Hair follicle dermal papilla cell (primary cell): ENCODE data around the gene C12orf57. TPM values are rescaled to one million over a fixed set of nuclear protein-coding genes. Genes with fewer than 3 reads are reported as not detected.
A peak's percentile ranks its signal among the peaks of the same experiment; 100 is the strongest.

Experiments used
- small RNA-seq: library from RNA; depleted of rRNA; stranded (forward); fragments of <200 nt; gene quantifications from one replicate; pipeline ENCODE3, GENCODE V24; 2012
- total RNA-seq: library from RNA; depleted of rRNA; stranded (reverse); fragments of >200 nt; gene quantifications from 2 replicates; pipeline ENCODE4 v1.2.3, GENCODE V29; 2012

The C12orf57 gene, protein sequence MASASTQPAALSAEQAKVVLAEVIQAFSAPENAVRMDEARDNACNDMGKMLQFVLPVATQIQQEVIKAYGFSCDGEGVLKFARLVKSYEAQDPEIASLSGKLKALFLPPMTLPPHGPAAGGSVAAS
- total RNA-seq, result 65.3 and 67.2 TPM in 2 replicates

DNA sequence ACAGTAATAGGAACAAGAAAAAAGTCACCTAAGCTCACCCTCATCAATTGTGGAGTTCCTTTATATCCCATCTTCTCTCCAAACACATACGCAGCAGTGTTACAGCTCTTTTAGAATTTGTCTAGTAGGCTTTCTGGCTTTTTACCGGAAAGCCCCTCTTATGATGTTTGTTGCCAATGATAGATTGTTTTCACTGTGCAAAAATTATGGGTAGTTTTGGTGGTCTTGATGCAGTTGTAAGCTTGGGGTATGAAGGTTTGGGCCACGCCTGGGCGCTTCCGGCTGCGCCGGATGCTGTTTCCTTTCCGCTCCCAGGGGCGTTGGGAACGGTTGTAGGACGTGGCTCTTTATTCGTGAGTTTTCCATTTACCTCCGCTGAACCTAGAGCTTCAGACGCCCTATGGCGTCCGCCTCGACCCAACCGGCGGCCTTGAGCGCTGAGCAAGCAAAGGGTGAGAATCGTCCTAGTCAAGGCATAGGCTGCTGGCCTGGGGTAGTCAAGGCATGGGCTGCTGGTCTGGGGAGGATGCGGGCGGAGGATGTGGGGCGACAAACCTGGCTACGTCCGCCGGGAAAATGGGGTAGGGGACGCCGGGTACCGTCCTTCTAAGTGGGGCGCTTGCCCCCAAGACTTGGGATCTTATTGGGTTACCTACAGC is at the start of gene C12orf57, which contains the start of gene RNU7-1:
Gene C12orf57 (plus strand): TSS at position 301 of the 659 bp plus-strand sequence. CDS start 100 bp downstream, at position 401.
Gene RNU7-1 (plus strand): TSS at position 95 of the 659 bp plus-strand sequence.

DNA sequence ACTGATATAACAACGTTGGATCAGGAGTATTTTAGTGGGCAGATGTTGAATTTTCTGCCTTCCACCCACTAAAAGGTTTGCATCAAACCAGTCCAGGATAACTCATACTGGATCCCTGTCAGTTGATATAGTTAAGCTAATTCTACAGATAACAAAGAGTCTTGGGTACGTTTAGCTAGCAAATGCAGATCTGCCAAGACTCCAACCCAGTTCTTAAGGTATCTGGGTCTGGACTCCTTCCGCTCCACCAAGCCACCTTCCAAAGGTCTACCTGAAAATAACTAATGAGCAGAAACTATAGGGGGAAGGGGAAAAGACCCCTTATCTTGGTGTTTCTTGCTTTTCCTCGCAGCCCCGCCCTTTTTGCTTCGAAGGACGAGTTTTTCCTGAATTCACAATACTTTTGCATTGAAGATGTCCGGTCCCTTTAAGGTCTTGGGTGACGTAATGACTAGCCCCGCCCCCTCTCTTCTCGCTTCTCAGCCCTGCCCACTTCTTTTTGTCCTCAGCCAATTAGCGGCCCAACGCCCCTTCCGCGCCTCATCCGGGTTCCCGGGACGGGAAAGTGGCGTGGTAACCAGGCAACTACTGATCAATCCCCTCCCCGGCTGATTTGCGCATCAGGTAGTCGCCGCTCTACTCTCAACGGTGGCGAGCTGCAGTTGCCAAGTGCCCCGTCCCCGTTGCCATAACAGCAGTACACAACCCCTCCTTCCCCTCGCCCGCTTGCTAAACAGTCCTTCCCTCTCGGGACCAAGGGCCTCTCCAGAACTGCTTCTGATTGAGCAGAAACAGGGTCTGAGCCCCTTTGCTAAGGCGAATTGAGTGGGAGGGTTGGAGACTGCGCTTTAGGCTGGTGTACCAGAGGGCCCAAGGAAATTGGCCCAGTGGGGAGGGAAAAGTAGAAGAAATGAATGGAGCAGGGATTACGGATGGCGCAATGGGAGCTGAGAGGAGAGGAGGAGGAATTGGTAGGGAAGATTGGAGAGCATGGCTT is 39.2 kb upstream of the C12orf57 start, which contains the start of gene LRRC23:
Gene LRRC23 (plus strand): TSS at position 543 of the 997 bp plus-strand sequence. CDS start 812 bp downstream, outside the sequence.

DNA sequence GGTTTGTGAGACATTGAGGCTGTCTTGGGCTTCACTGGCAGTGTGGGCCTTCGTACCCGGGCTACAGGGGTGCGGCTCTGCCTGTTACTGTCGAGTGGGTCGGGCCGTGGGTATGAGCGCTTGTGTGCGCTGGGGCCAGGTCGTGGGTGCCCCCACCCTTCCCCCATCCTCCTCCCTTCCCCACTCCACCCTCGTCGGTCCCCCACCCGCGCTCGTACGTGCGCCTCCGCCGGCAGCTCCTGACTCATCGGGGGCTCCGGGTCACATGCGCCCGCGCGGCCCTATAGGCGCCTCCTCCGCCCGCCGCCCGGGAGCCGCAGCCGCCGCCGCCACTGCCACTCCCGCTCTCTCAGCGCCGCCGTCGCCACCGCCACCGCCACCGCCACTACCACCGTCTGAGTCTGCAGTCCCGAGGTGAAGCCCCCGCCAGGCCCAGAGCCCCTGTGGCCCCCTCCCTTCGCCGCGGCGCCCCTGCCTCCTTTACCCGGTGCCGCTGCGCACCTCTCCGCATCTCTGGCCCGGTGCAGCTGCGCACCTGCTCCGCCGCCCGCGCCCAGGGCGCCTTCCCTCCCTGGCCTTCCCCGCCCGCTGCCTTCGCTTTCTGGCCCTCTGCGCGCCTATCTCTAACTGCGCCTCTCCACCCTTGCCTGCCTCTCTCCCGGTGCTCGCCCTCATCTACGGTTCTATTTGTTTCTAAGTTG is 29.4 kb upstream of the C12orf57 start, which contains the start of gene ENO2:
Gene ENO2 (plus strand): TSS at position 335 of the 701 bp plus-strand sequence. CDS start 1,253 bp downstream, outside the sequence.

DNA sequence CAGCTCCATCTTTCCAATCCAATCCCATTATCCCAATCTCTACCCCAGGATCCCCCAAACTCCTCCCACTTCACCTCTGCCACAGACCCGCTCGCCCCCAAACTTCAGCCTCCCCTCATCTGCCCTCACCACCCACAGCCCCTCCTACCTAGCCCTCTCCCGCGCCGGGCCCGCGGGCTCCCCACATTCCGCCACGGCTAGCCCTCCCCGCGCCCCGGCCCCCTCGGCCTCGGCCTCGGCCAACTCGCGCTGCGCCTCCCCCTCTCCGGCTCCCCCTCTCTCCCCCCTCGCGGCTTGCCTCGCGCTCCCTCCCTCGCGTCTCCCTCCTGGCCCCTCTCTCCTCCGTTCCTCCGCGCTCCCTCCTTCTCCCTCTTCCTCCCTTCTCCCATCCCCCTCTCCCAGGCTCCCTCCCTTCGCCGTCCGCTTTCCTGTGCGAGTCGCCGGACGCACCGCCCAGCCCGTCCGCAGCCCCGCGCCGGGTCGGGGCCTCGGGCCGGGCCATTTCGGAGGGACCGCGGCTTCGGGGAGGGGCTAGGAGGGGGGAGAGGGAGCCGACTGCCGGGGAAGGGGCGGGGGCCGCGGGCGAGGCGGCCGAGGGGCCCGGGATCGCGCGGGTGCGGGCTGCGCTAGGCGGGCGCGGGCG is 16.3 kb upstream of the C12orf57 start, which contains the start of gene ATN1:
Gene ATN1 (plus strand): TSS at position 581 of the 643 bp plus-strand sequence. CDS start 6,043 bp downstream, outside the sequence.

DNA sequence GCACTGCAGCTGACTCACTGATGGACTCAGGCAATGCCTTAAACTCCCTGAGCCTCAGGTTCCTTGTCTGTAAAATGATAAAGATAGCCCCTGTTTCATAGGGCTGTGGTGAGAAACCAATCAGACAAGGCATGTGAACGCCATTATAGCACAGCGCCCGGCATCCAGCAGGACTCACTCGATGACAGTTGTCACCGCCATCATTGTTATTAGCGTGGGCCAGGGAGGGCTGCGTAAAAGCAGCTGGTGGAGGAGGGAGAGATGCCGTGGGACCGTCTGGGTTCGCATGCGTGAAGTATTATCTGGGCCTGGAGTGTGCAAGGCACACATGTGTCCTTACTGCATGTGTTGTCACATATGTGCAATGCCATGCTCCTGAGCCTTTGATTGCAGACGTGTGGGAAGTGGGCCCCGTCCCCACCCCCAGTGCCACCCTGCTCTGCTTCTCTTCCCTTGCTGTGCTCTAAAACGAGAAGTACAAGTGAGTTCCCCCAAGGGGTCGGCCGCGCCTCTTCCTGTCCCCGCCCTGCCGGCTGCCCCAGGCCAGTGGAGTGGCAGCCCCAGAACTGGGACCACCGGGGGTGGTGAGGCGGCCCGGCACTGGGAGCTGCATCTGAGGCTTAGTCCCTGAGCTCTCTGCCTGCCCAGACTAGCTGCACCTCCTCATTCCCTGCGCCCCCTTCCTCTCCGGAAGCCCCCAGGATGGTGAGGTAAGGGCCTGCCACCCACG is 7.2 kb downstream of the C12orf57 start, which contains the start of gene PTPN6:
Gene PTPN6 (plus strand): TSS at position 546 of the 730 bp plus-strand sequence. CDS start 157 bp downstream, at position 703.

Small RNAs within 50 kb of the gene (small RNA-seq; reads per million reads assigned to genes)
- 5.9 reads per million, percentile 82 among the genes with 10 or more reads in this experiment for gene MIR141
- gene MIR200C, result 22.0 reads per million, percentile 95 among the genes with 10 or more reads in this experiment
- gene RNU7-1, result not detected
- 10.2 reads per million, percentile 91 among the genes with 10 or more reads in this experiment for gene SCARNA12

Other genes with a start within 250 kb of the C12orf57 start
- gene PIANP, start 243.2 kb upstream of the C12orf57 start, total RNA-seq, result 0.24 and 2.1 TPM in 2 replicates
- 98.8 and 101 TPM in 2 replicates for gene COPS7A, start 220.0 kb upstream of the C12orf57 start, total RNA-seq
- gene MLF2, start 190.9 kb upstream of the C12orf57 start, total RNA-seq, result 171 and 183 TPM in 2 replicates
- 84.2 and 108 TPM in 2 replicates for gene PTMS, start 177.7 kb upstream of the C12orf57 start, total RNA-seq
- gene LAG3, start 171.5 kb upstream of the C12orf57 start, total RNA-seq, result 0.16 and 0.61 TPM in 2 replicates
- 1.7 and 3.2 TPM in 2 replicates for gene CD4, start 154.5 kb upstream of the C12orf57 start, total RNA-seq
- gene GPR162, start 122.2 kb upstream of the C12orf57 start, total RNA-seq, result 4.6 and 7.3 TPM in 2 replicates
- 72.1 and 81.9 TPM in 2 replicates for gene P3H3, start 115.6 kb upstream of the C12orf57 start, total RNA-seq
- gene GNB3, start 103.1 kb upstream of the C12orf57 start, total RNA-seq, result 1.9 and 5.8 TPM in 2 replicates
- gene CDCA3, start 92.7 kb upstream of the C12orf57 start, total RNA-seq, result 1.5 and 3.3 TPM in 2 replicates
- 87.1 and 94.1 TPM in 2 replicates for gene USP5, start 91.9 kb upstream of the C12orf57 start, total RNA-seq
- 504 and 543 TPM in 2 replicates for gene TPI1, start 76.5 kb upstream of the C12orf57 start, total RNA-seq
- gene SPSB2, start 70.7 kb upstream of the C12orf57 start, total RNA-seq, result 10.4 and 11.8 TPM in 2 replicates
- gene LRRC23, start 39.2 kb upstream of the C12orf57 start, total RNA-seq, result 6.9 and 8.9 TPM in 2 replicates
- gene ENO2, start 29.4 kb upstream of the C12orf57 start, total RNA-seq, result 8.0 and 11.4 TPM in 2 replicates
- 19.8 TPM in 2 replicates for gene ATN1, start 16.1 kb upstream of the C12orf57 start, total RNA-seq
- not detected in 2 replicates for gene RNU7-1, start 206 bp upstream of the C12orf57 start, total RNA-seq
- gene PTPN6, start 7.3 kb downstream of the C12orf57 start, total RNA-seq, result 0.61 and 0.65 TPM in 2 replicates
- 167 and 182 TPM in 2 replicates for gene PHB2, start 26.6 kb downstream of the C12orf57 start, total RNA-seq
- gene EMG1, start 26.9 kb downstream of the C12orf57 start, total RNA-seq, result 21.4 and 22.2 TPM in 2 replicates
- 29.2 and 33.6 TPM in 2 replicates for gene LPCAT3, start 74.5 kb downstream of the C12orf57 start, total RNA-seq
- 222 and 306 TPM in 2 replicates for gene C1S, start 116.7 kb downstream of the C12orf57 start, total RNA-seq
- gene C1R, start 148.4 kb downstream of the C12orf57 start, total RNA-seq, result 363 and 481 TPM in 2 replicates
- 77.5 and 91.4 TPM in 2 replicates for gene C1RL, start 165.2 kb downstream of the C12orf57 start, total RNA-seq
- not detected in 2 replicates for gene RBP5, start 184.9 kb downstream of the C12orf57 start, total RNA-seq
- gene CLSTN3, start 186.3 kb downstream of the C12orf57 start, total RNA-seq, result 7.7 and 13.3 TPM in 2 replicates
- gene PEX5, start 245.7 kb downstream of the C12orf57 start, total RNA-seq, result 39.6 and 40.4 TPM in 2 replicates